Measurements from ENCODE around the gene PTGES3. TPM values are rescaled to one million over a fixed set of nuclear protein-coding genes. Genes with fewer than 3 reads are reported as not detected.
A peak's percentile ranks its signal among the peaks of the same experiment; 100 is the strongest.
"Not testable (repeated sequence)": the region's sequence is repeated elsewhere in the genome, so short reads cannot be mapped to it uniquely, and the experiment has no call there.

Gene PTGES3
- total and polyA plus RNA-seq, 7 donors = 92.8 to 209 (median 156) TPM

DNA sequence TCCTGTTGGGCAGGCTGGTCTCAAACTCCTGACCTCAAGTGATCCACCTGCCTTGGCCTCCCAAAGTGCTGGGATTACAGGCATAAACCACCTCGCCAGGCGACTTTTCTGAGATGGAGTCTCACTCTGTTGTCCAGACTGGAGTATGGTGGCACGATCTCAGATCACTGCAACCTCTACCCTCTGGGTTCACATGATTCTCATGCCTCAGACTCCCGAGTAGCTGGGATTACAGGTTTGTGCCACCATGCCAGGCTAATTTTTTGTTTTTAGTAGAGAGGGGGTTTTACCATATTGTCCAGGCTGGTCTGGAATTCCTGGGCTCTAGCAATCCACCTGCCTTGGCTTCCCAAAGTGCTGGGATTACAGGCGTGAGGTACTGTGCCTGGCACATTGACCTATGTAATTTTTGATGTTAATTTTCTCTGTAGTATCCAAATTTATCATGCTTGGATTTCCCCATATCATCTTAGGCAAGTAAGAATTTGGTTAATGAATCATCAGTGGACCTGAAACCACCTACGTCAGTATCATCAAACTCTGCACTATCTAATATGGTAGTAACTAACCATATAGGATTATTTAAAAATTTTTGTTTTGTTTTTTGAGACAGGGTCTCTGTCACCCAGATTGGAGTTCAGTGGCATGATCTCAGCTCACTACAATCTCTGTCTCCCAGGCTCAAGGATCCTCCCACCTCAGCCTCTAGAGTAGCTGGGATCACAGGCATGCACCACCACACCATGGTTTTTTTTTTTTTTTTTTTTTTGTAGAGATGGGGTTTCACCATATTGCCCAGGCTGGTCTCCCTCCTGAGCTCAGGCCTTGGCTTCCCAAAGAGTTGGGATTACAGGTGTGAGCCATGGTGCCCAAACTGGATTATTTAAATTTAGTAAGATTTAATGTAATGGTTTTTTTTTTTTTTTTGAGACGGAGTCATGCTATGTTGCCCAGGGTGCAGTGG lies 30.4 kb downstream of the PTGES3 start:
- no peak for TF ChIP-seq EP300 (IDR thresholded peaks at IDR 0.05)
- TF ChIP-seq, protein P1, sequence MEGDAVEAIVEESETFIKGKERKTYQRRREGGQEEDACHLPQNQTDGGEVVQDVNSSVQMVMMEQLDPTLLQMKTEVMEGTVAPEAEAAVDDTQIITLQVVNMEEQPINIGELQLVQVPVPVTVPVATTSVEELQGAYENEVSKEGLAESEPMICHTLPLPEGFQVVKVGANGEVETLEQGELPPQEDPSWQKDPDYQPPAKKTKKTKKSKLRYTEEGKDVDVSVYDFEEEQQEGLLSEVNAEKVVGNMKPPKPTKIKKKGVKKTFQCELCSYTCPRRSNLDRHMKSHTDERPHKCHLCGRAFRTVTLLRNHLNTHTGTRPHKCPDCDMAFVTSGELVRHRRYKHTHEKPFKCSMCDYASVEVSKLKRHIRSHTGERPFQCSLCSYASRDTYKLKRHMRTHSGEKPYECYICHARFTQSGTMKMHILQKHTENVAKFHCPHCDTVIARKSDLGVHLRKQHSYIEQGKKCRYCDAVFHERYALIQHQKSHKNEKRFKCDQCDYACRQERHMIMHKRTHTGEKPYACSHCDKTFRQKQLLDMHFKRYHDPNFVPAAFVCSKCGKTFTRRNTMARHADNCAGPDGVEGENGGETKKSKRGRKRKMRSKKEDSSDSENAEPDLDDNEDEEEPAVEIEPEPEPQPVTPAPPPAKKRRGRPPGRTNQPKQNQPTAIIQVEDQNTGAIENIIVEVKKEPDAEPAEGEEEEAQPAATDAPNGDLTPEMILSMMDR (IDR thresholded peaks at IDR 0.05) = no peak
- no peak for TF ChIP-seq POLR2AphosphoS5 (IDR thresholded peaks at IDR 0.05)
- Histone ChIP-seq H3K27ac (no peak overlapping the region), H3K9me3 (peaks cover 0 to 4% (median 0%) of the 10 kb centered on the region in 4 donors), H3K4me1 (no peaks in the 10 kb centered on the region), H3K4me3 (no peak overlapping the region), H3K27me3 (no peaks in the 10 kb centered on the region), H3K36me3 (peaks cover 0 to 9% (median 0%) of the 10 kb centered on the region in 4 donors)
- 80 to 88% methylated on average over 7 of the region's 7 CpGs for WGBS, 2 donors
- intact Hi-C loops (cut with DNase I) = no loop called here
- no peak for DNase-seq

DNA sequence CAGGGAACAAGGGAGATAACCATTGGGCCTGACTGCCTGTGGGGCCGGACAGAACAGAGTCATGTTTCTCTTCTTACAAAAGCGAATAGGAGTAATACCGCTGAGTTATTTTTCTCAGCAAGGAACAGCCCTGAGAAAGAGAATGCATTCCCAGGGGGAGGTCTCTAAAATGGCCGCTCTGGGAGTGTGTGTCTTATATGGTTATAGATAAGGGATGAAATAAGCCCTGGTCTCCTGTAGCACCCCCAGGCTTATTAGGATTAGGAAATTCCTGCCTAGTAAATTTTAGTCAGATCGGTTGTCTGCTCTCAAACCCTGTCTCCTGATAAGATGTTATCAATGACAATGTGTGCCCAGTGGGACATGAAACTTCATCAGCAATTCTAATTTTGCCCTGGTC lies 34.3 kb downstream of the PTGES3 start:
- H3K4me1 ChIP-seq; H3K4me3 ChIP-seq; H3K27me3 ChIP-seq; H3K9me3 ChIP-seq; H3K36me3 ChIP-seq; DNase-seq; intact Hi-C loops (cut with DNase I); H3K27ac ChIP-seq: not testable (repeated sequence)
- 89 to 93% methylated on average over 5 of the region's 5 CpGs for WGBS, 2 donors

DNA sequence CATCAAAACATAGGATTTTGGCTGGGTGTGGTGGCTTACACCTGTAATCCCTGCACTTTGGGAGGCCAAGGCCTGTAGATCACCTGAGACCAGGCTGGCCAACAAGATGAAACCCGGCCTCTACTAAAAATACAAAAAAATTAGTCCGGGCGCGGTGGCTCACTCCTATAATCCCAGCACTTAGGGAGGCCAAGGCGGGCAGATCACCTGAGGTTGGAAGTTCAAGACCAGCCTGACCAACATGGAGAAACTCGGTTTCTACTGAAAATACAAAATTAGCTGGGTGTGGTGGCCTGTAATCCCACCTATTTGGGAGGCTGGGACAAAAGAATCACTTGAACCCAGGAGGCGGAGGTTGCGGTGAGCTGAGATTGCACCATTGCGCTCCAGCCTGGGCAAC lies 40.1 kb downstream of the PTGES3 start:
- peaks cover 0 to 28% (median 21%) of the 10 kb centered on the region in 4 donors for H3K4me1 ChIP-seq
- peaks cover 5 to 17% (median 13%) of the 10 kb centered on the region in 4 donors for H3K36me3 ChIP-seq
- intact Hi-C loops (cut with DNase I) = loop anchor here (10.0 kb wide), 1 partner anchor 357 kb away; the partner anchor contains the start of gene ZBTB39
- H3K4me3 ChIP-seq, H3K27ac ChIP-seq, H3K27me3 ChIP-seq, H3K9me3 ChIP-seq, DNase-seq: not testable (repeated sequence)
- 96% methylated on average over 9 of the region's 9 CpGs for WGBS, 2 donors

DNA sequence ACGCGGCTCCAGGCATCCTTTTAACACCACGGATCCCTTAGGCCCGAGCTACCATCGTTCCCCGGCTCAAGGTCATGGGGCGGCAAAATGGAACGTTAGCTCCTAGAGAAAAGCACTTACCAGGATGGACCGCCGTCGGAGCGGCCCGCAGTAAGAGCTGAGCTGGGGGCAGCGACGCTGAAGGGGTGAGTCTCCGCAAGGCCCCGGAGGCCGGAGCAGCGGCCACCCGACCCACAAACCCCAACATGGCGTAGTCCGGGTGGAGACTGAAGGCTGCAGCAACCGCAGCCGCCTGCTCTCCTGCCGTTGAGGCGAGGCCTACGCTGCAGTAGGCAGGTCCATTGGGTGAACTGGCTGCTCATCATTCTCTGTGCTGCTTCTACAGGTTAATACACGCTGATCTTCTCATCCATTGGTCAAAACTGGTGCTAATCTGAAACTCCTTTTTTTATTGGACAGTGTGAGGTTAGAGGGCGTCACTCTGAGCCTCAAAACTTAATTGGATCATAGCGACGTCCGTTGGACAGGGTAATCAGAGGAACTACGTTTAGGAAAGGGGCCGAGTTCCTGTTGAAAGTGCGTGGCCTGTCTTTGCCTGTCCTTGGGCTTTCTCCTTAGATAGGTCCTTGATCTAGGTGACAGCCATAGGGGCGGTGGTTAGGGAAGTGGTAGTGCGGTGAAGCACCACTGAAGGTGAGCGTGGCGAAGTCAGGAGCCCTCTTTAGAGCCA lies 42.2 kb downstream of the PTGES3 start, which contains the start of gene ATP5F1B:
ATP5F1B (minus strand) TSS at position 268 of the 730 bp plus-strand sequence; CDS start at position 247, 21 bp downstream.
- peak within 1 kb of the TSS; percentile 88 to 99 (median 96) for H3K27ac ChIP-seq
- peaks cover 23 to 38% (median 34%) of the 10 kb centered on the region in 4 donors for H3K36me3 ChIP-seq
- no peak for TF ChIP-seq EP300 (IDR thresholded peaks at IDR 0.05)
- TF ChIP-seq, protein P1 (IDR thresholded peaks at IDR 0.05) = no peak
- peak; percentile 99 for TF ChIP-seq POLR2A (IDR thresholded peaks at IDR 0.05)
- peak; percentile 98 to 100 (median 100) for TF ChIP-seq POLR2AphosphoS5 (IDR thresholded peaks at IDR 0.05)
- H3K4me1 ChIP-seq = peaks cover 0 to 41% (median 33%) of the 10 kb centered on the region in 4 donors
- H3K9me3 ChIP-seq = no peaks in the 10 kb centered on the region
- peak; percentile 99 for DNase-seq
- WGBS, 2 donors = 0 to 3% methylated on average over 39 of the region's 39 CpGs
- intact Hi-C loops (cut with DNase I) = loop anchor here (1.0 to 10.0 kb wide), 4 partner anchors 9 to 359 kb away; partner anchors contain the start of genes NACA and ZBTB39
- H3K27me3 ChIP-seq = no peaks in the 10 kb centered on the region
- H3K4me3 ChIP-seq = peak within 1 kb of the TSS; percentile 57 to 96 (median 94)

DNA sequence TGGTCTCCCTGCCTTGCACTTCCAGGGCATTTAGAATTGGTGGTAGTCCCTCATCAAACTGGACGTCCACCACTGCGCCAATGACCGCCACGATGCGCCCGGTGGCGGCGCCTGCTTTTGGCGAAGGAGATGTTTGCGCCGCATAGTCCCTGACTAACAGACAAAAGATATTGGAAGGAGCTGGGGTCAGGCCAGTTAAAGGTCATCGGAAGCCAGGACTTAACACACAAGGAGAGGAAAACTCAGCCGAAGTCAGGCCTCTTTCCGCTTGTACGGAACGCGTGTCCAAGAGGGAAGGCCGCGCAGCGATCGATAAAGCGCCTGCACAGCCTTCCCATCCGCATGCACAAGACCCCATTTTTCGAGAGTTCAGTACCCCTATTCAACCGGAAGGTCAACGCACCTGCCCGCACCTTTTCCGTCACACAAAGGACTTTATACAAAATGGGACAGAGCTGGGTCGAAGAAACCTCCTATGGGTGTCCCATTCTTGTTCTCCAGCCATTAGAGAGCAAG lies 42.8 kb downstream of the PTGES3 start:
- DNase-seq = no peak
- peaks cover 0 to 43% (median 33%) of the 10 kb centered on the region in 4 donors for H3K4me1 ChIP-seq
- no peaks in the 10 kb centered on the region for H3K27me3 ChIP-seq
- H3K27ac ChIP-seq = peak overlapping the region; percentile 88 to 99 (median 96)
- intact Hi-C loops (cut with DNase I) = loop anchor here (1.0 to 10.0 kb wide), 3 partner anchors 8 to 360 kb away; partner anchors contain the start of gene ZBTB39
- no peaks in the 10 kb centered on the region for H3K9me3 ChIP-seq
- H3K36me3 ChIP-seq = peaks cover 23 to 45% (median 40%) of the 10 kb centered on the region in 4 donors
- 0 to 1% methylated on average over 29 of the region's 29 CpGs for WGBS, 2 donors
- TF ChIP-seq POLR2AphosphoS5 (IDR thresholded peaks at IDR 0.05) = no peak
- TF ChIP-seq, protein P1 (IDR thresholded peaks at IDR 0.05) = no peak
- no peak for TF ChIP-seq EP300 (IDR thresholded peaks at IDR 0.05)
- no peak for TF ChIP-seq POLR2A (IDR thresholded peaks at IDR 0.05)
- H3K4me3 ChIP-seq = peak overlapping the region; percentile 57 to 96 (median 94)

Measured in sigmoid colon (tissue), 7 donors.